ENCODE measurements around the gene DKC1. TPM values are rescaled to one million over a fixed set of nuclear protein-coding genes. Genes with fewer than 3 reads are reported as not detected.

The DKC1 gene
- total RNA-seq, 1 donor from 2014 or later: 91.1 TPM

GRCh38 chrX:154802947-154803346 lies 40.3 kb downstream of the DKC1 start:
- H3K27me3 ChIP-seq (ENCODE audit: control insufficient read depth, insufficient read depth, low read length): no peaks in the 10 kb centered on the region
- H3K36me3 ChIP-seq (ENCODE audit: control insufficient read depth, insufficient read depth, low read length): no peaks in the 10 kb centered on the region
- no peak for FAIRE-seq
- H3K4me3 ChIP-seq (ENCODE audit: low read depth, low read length): no peak overlapping the region
- TF ChIP-seq CTCF (IDR thresholded peaks at IDR 0.05; ENCODE audit: insufficient read depth, low read length, severe bottlenecking): no peak
- DNase-seq (ENCODE audit: low read depth): no peak

- FAIRE-seq (peak; percentile 88), DNase-seq (ENCODE audit: low read depth) (no peak)
- Histone ChIP-seq H3K36me3 (ENCODE audit: control insufficient read depth, insufficient read depth, low read length) (no peaks in the 10 kb centered on the region), H3K4me3 (ENCODE audit: low read depth, low read length) (peak overlapping the region; percentile 41), H3K27me3 (ENCODE audit: control insufficient read depth, insufficient read depth, low read length) (no peaks in the 10 kb centered on the region)
- TF ChIP-seq CTCF (IDR thresholded peaks at IDR 0.05; ENCODE audit: insufficient read depth, low read length, severe bottlenecking): no peak
Measured at GRCh38 chrX:154804261-154804956, 41.7 kb downstream of the DKC1 start.

- peak within 1 kb of the TSS; percentile 41 for H3K4me3 ChIP-seq (ENCODE audit: low read depth, low read length)
- no peaks in the 10 kb centered on the region for H3K27me3 ChIP-seq (ENCODE audit: control insufficient read depth, insufficient read depth, low read length)
- TF ChIP-seq CTCF (IDR thresholded peaks at IDR 0.05; ENCODE audit: insufficient read depth, low read length, severe bottlenecking): no peak
- DNase-seq (ENCODE audit: low read depth): peak; percentile 55
- FAIRE-seq: no peak
- H3K36me3 ChIP-seq (ENCODE audit: control insufficient read depth, insufficient read depth, low read length): no peaks in the 10 kb centered on the region
Measured at GRCh38 chrX:154804957-154805695, 42.5 kb downstream of the DKC1 start, which contains the start of gene MPP1. Gene MPP1, minus strand, starts transcription at chrX:154805485. Its CDS starts 112 bp downstream, at chrX:154805373.

GRCh38 chrX:154805696-154806091 lies 43.0 kb downstream of the DKC1 start:
- Histone ChIP-seq H3K36me3 (ENCODE audit: control insufficient read depth, insufficient read depth, low read length) (no peaks in the 10 kb centered on the region), H3K4me3 (ENCODE audit: low read depth, low read length) (peak overlapping the region; percentile 41), H3K27me3 (ENCODE audit: control insufficient read depth, insufficient read depth, low read length) (no peaks in the 10 kb centered on the region)
- DNase-seq (ENCODE audit: low read depth) (peak; percentile 5), FAIRE-seq (no peak)
- no peak for TF ChIP-seq CTCF (IDR thresholded peaks at IDR 0.05; ENCODE audit: insufficient read depth, low read length, severe bottlenecking)

- no peak for TF ChIP-seq CTCF (IDR thresholded peaks at IDR 0.05; ENCODE audit: insufficient read depth, low read length, severe bottlenecking)
- no peaks in the 10 kb centered on the region for H3K36me3 ChIP-seq (ENCODE audit: control insufficient read depth, insufficient read depth, low read length)
- DNase-seq (ENCODE audit: low read depth): no peak
- no peak for FAIRE-seq
- no peaks in the 10 kb centered on the region for H3K27me3 ChIP-seq (ENCODE audit: control insufficient read depth, insufficient read depth, low read length)
- no peak overlapping the region for H3K4me3 ChIP-seq (ENCODE audit: low read depth, low read length)
Measured at GRCh38 chrX:154806837-154807501, 44.3 kb downstream of the DKC1 start.
